Stimulated activated CD4-positive, alpha-beta T cell treated with anti-CD3 and anti-CD28 coated beads, Interleukin-4, amount 100 ng/mL, for 1 hour (primary cell): Measurements from ENCODE around the gene PTPRO.

Experiments used
- DNase-seq: peaks from one replicate; pipeline ENCODE4 v3.0.0-alpha.2; 2020

PTPRO gene

GRCh38 chr12:15528666-15529065 lies 206.4 kb downstream of the PTPRO start:
- DNase-seq, result no peak

- DNase-seq, result no peak
Measured at GRCh38 chr12:15530361-15530760, 208.1 kb downstream of the PTPRO start.

- peak; percentile 20 for DNase-seq
Measured at GRCh38 chr12:15532364-15532977, 210.2 kb downstream of the PTPRO start.

GRCh38 chr12:15534322-15534721 lies 212.0 kb downstream of the PTPRO start:
- DNase-seq, result no peak

GRCh38 chr12:15534874-15535273 lies 212.6 kb downstream of the PTPRO start:
- no peak for DNase-seq

GRCh38 chr12:15535352-15535781 lies 213.1 kb downstream of the PTPRO start:
- no peak for DNase-seq

- DNase-seq, result no peak
Measured at GRCh38 chr12:15536446-15536845, 214.1 kb downstream of the PTPRO start.

GRCh38 chr12:15538881-15539280 lies 216.6 kb downstream of the PTPRO start:
- no peak for DNase-seq

GRCh38 chr12:15540005-15540404 lies 217.7 kb downstream of the PTPRO start:
- DNase-seq, result no peak

GRCh38 chr12:15540469-15540872 lies 218.2 kb downstream of the PTPRO start:
- DNase-seq, result no peak

- no peak for DNase-seq
Measured at GRCh38 chr12:15541996-15542631, 219.8 kb downstream of the PTPRO start.

- DNase-seq, result no peak
Measured at GRCh38 chr12:15543347-15543746, 221.0 kb downstream of the PTPRO start.

- no peak for DNase-seq
Measured at GRCh38 chr12:15544589-15544988, 222.3 kb downstream of the PTPRO start.

GRCh38 chr12:15545334-15545733 lies 223.0 kb downstream of the PTPRO start:
- no peak for DNase-seq

GRCh38 chr12:15546102-15546701 lies 223.9 kb downstream of the PTPRO start:
- no peak for DNase-seq

GRCh38 chr12:15547063-15547462 lies 224.8 kb downstream of the PTPRO start:
- no peak for DNase-seq

- DNase-seq, result no peak
Measured at GRCh38 chr12:15547691-15548090, 225.4 kb downstream of the PTPRO start.

GRCh38 chr12:15550793-15551192 lies 228.5 kb downstream of the PTPRO start:
- no peak for DNase-seq

GRCh38 chr12:15555446-15555845 lies 233.1 kb downstream of the PTPRO start:
- no peak for DNase-seq

- no peak for DNase-seq
Measured at GRCh38 chr12:15556411-15557102, 234.2 kb downstream of the PTPRO start.

- DNase-seq, result no peak
Measured at GRCh38 chr12:15558915-15559528, 236.7 kb downstream of the PTPRO start.

- no peak for DNase-seq
Measured at GRCh38 chr12:15561396-15561795, 239.1 kb downstream of the PTPRO start.

- no peak for DNase-seq
Measured at GRCh38 chr12:15562263-15562662, 240.0 kb downstream of the PTPRO start.
